ENCODE measurements around the gene CCNF. TPM values are rescaled to one million over a fixed set of nuclear protein-coding genes. Genes with fewer than 3 reads are reported as not detected.

The CCNF gene
- total RNA-seq, 1 donor from 2014 or later: 26.4 TPM

DNA sequence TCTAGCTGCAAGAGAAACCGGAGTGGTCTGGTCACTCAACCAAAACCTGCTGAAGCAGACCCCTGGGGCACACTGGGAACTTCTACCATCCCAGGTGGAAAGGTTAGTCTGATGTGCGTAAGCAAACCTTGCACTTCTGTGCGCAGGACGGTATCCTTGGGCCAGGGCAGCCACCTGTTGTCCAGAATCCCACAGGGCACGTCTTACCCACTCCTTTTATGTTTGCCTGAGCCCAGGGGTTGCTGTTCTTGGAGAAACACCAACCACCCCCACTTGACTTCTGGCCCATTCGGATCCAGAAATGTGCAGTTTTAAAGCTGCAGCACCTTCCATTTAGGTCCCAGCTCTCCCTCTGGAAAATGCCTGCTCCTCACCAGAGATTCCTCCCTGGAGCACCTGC is 64.4 kb downstream of the CCNF start:
- peaks cover 10% of the 10 kb centered on the region for H3K4me1 Mint-ChIP-seq (ENCODE audit: low read depth, unreplicated experiment)

DNA sequence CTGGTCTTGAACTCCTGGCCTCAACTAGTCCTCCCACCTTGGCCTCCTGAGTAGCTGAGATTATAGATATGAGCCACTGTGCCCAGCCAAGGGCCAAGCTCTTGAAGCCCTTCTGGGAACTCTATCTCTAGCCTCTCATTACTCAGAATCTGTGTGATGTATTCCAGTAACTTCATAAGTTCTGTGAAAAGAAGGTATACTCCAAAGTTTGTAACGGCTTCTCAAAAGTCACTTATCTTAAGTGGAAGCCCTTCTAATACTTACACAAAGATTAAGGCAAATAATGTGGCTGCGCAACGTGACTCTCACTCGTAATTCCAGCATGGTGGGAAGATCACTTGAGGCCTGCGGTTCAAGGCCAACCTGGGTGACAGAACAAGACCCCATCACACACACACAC is 65.4 kb downstream of the CCNF start:
- DNase-seq: no peak
- H3K36me3 Mint-ChIP-seq (ENCODE audit: unreplicated experiment): no peaks in the 10 kb centered on the region
- H3K27me3 Mint-ChIP-seq (ENCODE audit: unreplicated experiment): peaks cover 7% of the 10 kb centered on the region
- TF ChIP-seq, protein P1, sequence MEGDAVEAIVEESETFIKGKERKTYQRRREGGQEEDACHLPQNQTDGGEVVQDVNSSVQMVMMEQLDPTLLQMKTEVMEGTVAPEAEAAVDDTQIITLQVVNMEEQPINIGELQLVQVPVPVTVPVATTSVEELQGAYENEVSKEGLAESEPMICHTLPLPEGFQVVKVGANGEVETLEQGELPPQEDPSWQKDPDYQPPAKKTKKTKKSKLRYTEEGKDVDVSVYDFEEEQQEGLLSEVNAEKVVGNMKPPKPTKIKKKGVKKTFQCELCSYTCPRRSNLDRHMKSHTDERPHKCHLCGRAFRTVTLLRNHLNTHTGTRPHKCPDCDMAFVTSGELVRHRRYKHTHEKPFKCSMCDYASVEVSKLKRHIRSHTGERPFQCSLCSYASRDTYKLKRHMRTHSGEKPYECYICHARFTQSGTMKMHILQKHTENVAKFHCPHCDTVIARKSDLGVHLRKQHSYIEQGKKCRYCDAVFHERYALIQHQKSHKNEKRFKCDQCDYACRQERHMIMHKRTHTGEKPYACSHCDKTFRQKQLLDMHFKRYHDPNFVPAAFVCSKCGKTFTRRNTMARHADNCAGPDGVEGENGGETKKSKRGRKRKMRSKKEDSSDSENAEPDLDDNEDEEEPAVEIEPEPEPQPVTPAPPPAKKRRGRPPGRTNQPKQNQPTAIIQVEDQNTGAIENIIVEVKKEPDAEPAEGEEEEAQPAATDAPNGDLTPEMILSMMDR (IDR thresholded peaks at IDR 0.05; ENCODE audit: partially characterized antibody, unreplicated experiment): no peak
- no peak overlapping the region for H3K4me3 Mint-ChIP-seq (ENCODE audit: unreplicated experiment)
- H3K27ac Mint-ChIP-seq (ENCODE audit: unreplicated experiment): no peak overlapping the region
- peaks cover 8% of the 10 kb centered on the region for H3K4me1 Mint-ChIP-seq (ENCODE audit: low read depth, unreplicated experiment)
- H3K9me3 Mint-ChIP-seq (ENCODE audit: unreplicated experiment): peaks cover 3% of the 10 kb centered on the region

More for the DNA sequence above, 64.4 kb downstream of the CCNF start:
- H3K9me3 Mint-ChIP-seq (ENCODE audit: unreplicated experiment): peaks cover 3% of the 10 kb centered on the region
- TF ChIP-seq, protein P1 (IDR thresholded peaks at IDR 0.05; ENCODE audit: partially characterized antibody, unreplicated experiment): no peak
- H3K27me3 Mint-ChIP-seq (ENCODE audit: unreplicated experiment): peaks cover 7% of the 10 kb centered on the region
- H3K27ac Mint-ChIP-seq (ENCODE audit: unreplicated experiment): no peak overlapping the region
- no peak overlapping the region for H3K4me3 Mint-ChIP-seq (ENCODE audit: unreplicated experiment)
- DNase-seq: no peak
- no peaks in the 10 kb centered on the region for H3K36me3 Mint-ChIP-seq (ENCODE audit: unreplicated experiment)

DNA sequence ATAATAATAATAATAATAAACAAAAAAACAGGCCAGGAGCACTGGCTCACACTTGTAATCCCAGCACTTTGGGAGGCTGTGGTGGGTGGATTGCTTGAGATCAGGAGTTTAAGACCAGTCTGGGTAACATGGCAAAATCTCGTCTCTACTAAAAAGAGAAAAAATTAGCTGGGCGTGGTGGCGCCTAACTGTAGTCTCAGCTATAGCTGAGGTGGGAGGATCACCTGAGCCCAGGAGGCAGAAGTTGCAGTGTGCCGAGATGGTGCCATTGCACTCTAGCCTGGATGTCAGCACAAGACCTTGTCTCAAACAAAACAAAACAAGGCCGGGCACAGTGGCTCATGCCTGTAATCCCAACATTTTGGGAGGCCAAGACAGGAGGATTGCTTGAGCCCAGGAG is 65.8 kb downstream of the CCNF start:
- TF ChIP-seq, protein P1 (IDR thresholded peaks at IDR 0.05; ENCODE audit: partially characterized antibody, unreplicated experiment): no peak
- Mint-ChIP-seq H3K36me3 (ENCODE audit: unreplicated experiment) (no peaks in the 10 kb centered on the region), H3K9me3 (ENCODE audit: unreplicated experiment) (peaks cover 3% of the 10 kb centered on the region), H3K27me3 (ENCODE audit: unreplicated experiment) (peaks cover 4% of the 10 kb centered on the region), H3K4me1 (ENCODE audit: low read depth, unreplicated experiment) (peaks cover 6% of the 10 kb centered on the region), H3K4me3 (ENCODE audit: unreplicated experiment) (no peak overlapping the region), H3K27ac (ENCODE audit: unreplicated experiment) (no peak overlapping the region)
- DNase-seq: no peak

DNA sequence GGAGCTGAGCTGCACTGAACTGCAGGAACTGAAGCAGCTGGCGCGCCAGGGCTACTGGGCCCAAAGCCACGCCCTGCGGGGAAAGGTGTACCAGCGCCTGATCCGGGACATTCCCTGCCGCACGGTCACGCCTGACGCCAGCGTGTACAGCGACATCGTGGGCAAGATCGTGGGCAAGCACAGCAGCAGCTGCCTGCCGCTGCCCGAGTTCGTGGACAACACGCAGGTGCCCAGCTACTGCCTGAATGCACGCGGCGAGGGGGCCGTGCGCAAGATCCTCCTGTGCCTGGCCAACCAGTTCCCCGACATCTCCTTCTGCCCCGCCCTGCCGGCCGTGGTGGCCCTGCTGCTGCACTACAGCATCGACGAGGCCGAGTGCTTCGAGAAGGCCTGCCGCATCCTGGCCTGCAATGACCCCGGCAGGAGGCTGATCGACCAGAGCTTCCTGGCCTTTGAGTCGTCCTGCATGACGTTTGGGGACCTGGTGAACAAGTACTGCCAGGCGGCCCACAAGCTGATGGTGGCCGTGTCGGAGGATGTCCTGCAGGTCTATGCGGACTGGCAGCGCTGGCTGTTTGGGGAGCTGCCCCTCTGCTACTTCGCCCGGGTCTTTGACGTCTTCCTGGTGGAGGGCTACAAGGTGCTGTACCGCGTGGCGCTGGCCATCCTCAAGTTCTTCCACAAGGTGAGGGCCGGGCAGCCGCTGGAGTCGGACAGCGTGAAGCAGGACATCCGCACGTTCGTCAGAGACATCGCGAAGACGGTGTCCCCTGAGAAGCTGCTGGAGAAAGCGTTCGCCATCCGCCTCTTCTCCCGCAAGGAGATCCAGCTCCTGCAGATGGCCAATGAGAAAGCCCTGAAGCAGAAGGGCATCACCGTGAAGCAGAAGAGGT is 67.2 kb downstream of the CCNF start:
- DNase-seq: no peak
- Mint-ChIP-seq H3K27ac (ENCODE audit: unreplicated experiment) (peak overlapping the region; percentile 43), H3K4me1 (ENCODE audit: low read depth, unreplicated experiment) (peaks cover 6% of the 10 kb centered on the region), H3K4me3 (ENCODE audit: unreplicated experiment) (no peak overlapping the region), H3K9me3 (ENCODE audit: unreplicated experiment) (peaks cover 3% of the 10 kb centered on the region), H3K27me3 (ENCODE audit: unreplicated experiment) (peaks cover 6% of the 10 kb centered on the region), H3K36me3 (ENCODE audit: unreplicated experiment) (no peaks in the 10 kb centered on the region)
- TF ChIP-seq, protein P1 (IDR thresholded peaks at IDR 0.05; ENCODE audit: partially characterized antibody, unreplicated experiment): no peak

DNA sequence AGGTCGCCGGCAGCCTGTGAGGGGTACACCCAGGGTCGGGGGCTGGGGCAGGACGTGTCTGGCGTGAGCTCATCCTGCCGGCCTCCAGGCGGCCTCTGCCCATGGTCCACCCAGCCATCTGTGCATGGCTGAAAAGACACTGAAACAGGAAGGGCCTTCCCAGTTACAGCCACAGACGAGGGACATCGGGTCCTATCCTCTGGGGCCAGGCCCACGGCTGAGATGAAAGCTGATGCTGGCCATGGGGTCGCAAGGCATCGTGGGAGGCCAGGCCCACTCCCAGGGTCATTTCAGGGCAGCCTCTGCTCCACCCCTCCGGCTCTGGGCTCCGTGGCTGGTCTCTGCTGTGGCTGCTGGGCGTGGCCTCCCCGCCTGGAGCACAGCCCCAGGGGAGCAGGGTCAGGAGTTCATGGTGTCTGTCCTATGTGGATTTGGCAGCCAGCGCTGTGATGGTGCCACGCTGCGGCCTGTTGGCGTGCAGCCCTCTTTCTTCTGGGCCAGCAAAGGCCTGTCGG is 67.9 kb downstream of the CCNF start:
- TF ChIP-seq, protein P1 (IDR thresholded peaks at IDR 0.05; ENCODE audit: partially characterized antibody, unreplicated experiment): no peak
- H3K4me1 Mint-ChIP-seq (ENCODE audit: low read depth, unreplicated experiment): peaks cover 6% of the 10 kb centered on the region
- H3K9me3 Mint-ChIP-seq (ENCODE audit: unreplicated experiment): peaks cover 3% of the 10 kb centered on the region
- peak overlapping the region; percentile 53 for H3K4me3 Mint-ChIP-seq (ENCODE audit: unreplicated experiment)
- DNase-seq: peak; percentile 61
- peak overlapping the region; percentile 36 for H3K27ac Mint-ChIP-seq (ENCODE audit: unreplicated experiment)
- H3K27me3 Mint-ChIP-seq (ENCODE audit: unreplicated experiment): peaks cover 6% of the 10 kb centered on the region
- no peaks in the 10 kb centered on the region for H3K36me3 Mint-ChIP-seq (ENCODE audit: unreplicated experiment)
